Left cardiac atrium (tissue), 4 donors: ENCODE measurements around the gene CSPG5. TPM values are rescaled to one million over a fixed set of nuclear protein-coding genes. Genes with fewer than 3 reads are reported as not detected.

Experiments used
- ATAC-seq, 2 donors: fragments of 200-7000 bp; cut with Tn5 transposase; one replicate each; pipeline ENCODE4 v1.9.1; 2020; ENCODE audit warnings: mild to moderate bottlenecking in 2 of 2, moderate library complexity in 2 of 2
- DNase-seq: peaks from one replicate; pipeline ENCODE4 v3.0.0-alpha.2; 2020
- intact Hi-C, 2 donors: fragments of 100-400 bp; cut with DNase I; formaldehyde crosslinking; loops; one replicate each; pipeline versions ENCODE4 v1.14.1 to v1.15.1; 2022 to 2023
- total RNA-seq, 2 donors: library from RNA; stranded (reverse); fragmentation: NEBNext Ultra II Directional; extraction: Animal tissue kit (Norgen Biotek cat#: 25700); gene quantifications; one replicate each; pipeline ENCODE4 v1.2.1, GENCODE V29; 2021
- donor health status: DM: no; HTN: yes; CAD: no.
- donor health status: DM: no; HTN: yes; CAD: no; lungs with severe emphysema.
- donor health status: DM: yes; HTN: yes; CAD: no.
- donor health status: Dilated cardiomyopathy.

Gene CSPG5
- total RNA-seq, 2 donors from 2014 or later: 0.60 to 0.88 TPM

- DNase-seq: no peak
- intact Hi-C loops: no loop called here
- ATAC-seq: no peak
Measured at GRCh38 chr3:47592066-47592795, 13.6 kb upstream of the CSPG5 start.

GRCh38 chr3:47590216-47590615, 11.6 kb upstream of the CSPG5 start:
- ATAC-seq (no peak), DNase-seq (no peak)
- intact Hi-C loops: no loop called here

GRCh38 chr3:47588587-47588986, 9.9 kb upstream of the CSPG5 start:
- intact Hi-C loops: no loop called here
- ATAC-seq: no peak
- no peak for DNase-seq

GRCh38 chr3:47588053-47588452, 9.4 kb upstream of the CSPG5 start:
- DNase-seq: no peak
- intact Hi-C loops: no loop called here
- no peak for ATAC-seq

- ATAC-seq (no peak), DNase-seq (no peak)
- intact Hi-C loops: no loop called here
Measured at GRCh38 chr3:47586746-47587145, 8.1 kb upstream of the CSPG5 start.

- no peak for DNase-seq
- peak in 1 of 2 donors; percentile 39 for ATAC-seq
- intact Hi-C loops: no loop called here
Measured at GRCh38 chr3:47583320-47584075, 4.8 kb upstream of the CSPG5 start.

GRCh38 chr3:47581835-47582234, 3.2 kb upstream of the CSPG5 start:
- no peak for ATAC-seq
- DNase-seq: no peak
- intact Hi-C loops: no loop called here

- no peak for ATAC-seq
- intact Hi-C loops: no loop called here
- DNase-seq: no peak
Measured at GRCh38 chr3:47581422-47581821, 2.8 kb upstream of the CSPG5 start.

GRCh38 chr3:47580481-47580880, 1.8 kb upstream of the CSPG5 start:
- ATAC-seq: no peak
- intact Hi-C loops: no loop called here
- DNase-seq: no peak

GRCh38 chr3:47579875-47580274, 1.2 kb upstream of the CSPG5 start:
- intact Hi-C loops: no loop called here
- ATAC-seq: peak in 1 of 2 donors; percentile 5

GRCh38 chr3:47578119-47578632, 489 bp downstream of the CSPG5 start:
- peak; percentile 79 to 83 for ATAC-seq
- intact Hi-C loops: no loop called here
- DNase-seq: peak; percentile 48

More at GRCh38 chr3:47579875-47580274, 1.2 kb upstream of the CSPG5 start:
- no peak for DNase-seq

GRCh38 chr3:47577583-47578118, 1.0 kb downstream of the CSPG5 start:
- intact Hi-C loops: no loop called here
- DNase-seq: no peak
- ATAC-seq: peak; percentile 64 to 72

GRCh38 chr3:47573190-47574172, 5.2 kb downstream of the CSPG5 start:
- no peak for DNase-seq
- intact Hi-C loops: no loop called here
- peak in 1 of 2 donors; percentile 25 for ATAC-seq

GRCh38 chr3:47571391-47572175, 7.1 kb downstream of the CSPG5 start:
- intact Hi-C loops: no loop called here
- no peak for ATAC-seq
- no peak for DNase-seq

- intact Hi-C loops: no loop called here
- DNase-seq (no peak), ATAC-seq (no peak)
Measured at GRCh38 chr3:47568901-47569300, 9.8 kb downstream of the CSPG5 start.

- ATAC-seq (no peak), DNase-seq (no peak)
- intact Hi-C loops: no loop called here
Measured at GRCh38 chr3:47567149-47567548, 11.5 kb downstream of the CSPG5 start.

GRCh38 chr3:47566667-47567066, 12.0 kb downstream of the CSPG5 start:
- intact Hi-C loops: no loop called here
- no peak for ATAC-seq

More at GRCh38 chr3:47566667-47567066, 12.0 kb downstream of the CSPG5 start:
- DNase-seq: no peak
